ENCODE results near the gene SLC7A6.

SLC7A6 gene

DNA sequence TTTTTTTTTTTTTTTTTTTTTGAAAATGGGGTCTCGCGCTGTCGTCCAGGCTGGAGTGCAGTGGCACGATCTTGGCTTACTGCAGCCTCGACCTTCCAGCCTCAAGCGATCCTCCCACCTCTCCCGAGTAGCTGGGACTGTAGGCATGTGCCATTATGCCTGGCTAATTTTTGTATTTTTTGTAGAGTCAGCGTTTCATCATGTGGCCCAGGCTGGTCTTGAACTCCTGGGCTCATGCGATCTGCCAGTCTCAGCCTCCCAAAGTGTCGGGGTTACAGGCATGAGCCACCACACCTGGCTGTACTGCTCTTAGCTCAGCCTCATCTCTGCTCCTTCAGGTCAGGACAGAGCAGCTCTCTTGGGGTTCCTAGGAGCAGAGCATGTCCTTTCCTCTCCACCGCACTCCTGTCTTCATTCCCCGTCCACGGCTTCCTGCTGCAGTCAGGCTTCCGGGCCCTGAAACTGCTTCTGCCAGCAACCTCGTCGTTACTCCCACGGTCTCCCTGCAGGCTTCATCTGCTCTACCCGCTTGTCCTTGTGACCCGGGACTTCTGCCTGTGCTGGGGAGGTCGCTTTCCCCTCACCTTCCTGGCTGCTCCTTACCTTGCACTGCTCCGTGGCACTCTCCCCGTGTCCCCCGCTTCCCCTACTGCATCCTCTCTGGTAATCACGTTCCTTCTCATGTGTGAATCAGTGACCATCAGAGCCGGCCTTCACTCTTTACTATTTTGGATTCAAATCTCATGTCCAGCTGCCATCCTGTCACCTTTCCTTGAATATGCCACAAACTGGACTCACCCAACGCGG lies 84.5 kb downstream of the SLC7A6 start:
- DNase-seq = no peak

DNA sequence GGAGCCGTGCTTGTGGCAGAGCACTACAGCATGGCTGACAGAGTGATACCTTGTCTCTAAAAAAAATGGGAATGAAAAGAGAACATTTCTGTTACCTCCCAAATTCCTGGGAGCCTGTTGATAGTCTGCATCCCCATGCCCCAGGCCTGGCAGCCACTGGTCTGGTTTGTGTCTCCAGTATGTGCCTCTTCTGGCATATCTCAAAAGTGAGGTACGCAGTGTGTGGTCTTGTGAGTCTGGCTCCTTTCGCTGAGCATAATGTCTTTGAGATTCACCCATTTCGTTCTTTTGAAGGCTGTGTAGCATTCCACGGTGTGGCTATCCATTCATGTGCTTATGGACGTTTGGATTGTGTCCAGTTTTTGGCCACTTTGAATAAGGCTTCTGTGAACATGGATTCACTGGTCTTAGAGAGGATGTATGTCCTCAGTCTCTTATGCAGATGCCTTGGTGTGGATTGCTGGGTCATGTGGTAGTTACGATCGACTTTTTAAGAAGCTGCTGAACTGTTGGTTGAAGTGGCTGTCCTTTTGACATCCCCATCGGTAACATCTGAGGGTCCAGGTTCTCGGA lies 85.6 kb downstream of the SLC7A6 start:
- no peak for DNase-seq

GRCh38 chr16:68350813-68351350 lies 86.6 kb downstream of the SLC7A6 start:
- DNase-seq = no peak
